Ovary (tissue), 3 donors: ENCODE data around the gene CLIC5.

Source experiments
- CTCF ChIP-seq, 3 donors: fragments of 450-650 bp in 2 of 3; fragments of 200-600 bp in 1 of 3; IDR thresholded peaks; one replicate each; pipeline versions ENCODE4 v1.5.1 to v1.8.0; 2016 to 2022; ENCODE audit warnings: antibody characterized with exemption in 3 of 3, mild to moderate bottlenecking in 1 of 3
- EP300 ChIP-seq: sonication (generic); formaldehyde crosslinking; IDR thresholded peaks from one replicate; pipeline ENCODE4 v1.6.1; 2017; ENCODE audit warnings: antibody characterized with exemption
- POLR2A ChIP-seq: fragments of 450-650 bp; IDR thresholded peaks from one replicate; pipeline ENCODE4 v1.6.1; 2017; ENCODE audit warnings: antibody characterized with exemption, mild to moderate bottlenecking, moderate library complexity
- donor health status: DM: no; HTN: no; CAD: no.

GRCh38 chr6:45917439-45917838 is 98.2 kb downstream of the CLIC5 start:
- TF ChIP-seq CTCF (IDR thresholded peaks at IDR 0.05) (no peak), POLR2A (no peak), EP300 (no peak)
